ENCODE results near the gene EVC2. TPM values are rescaled to one million over a fixed set of nuclear protein-coding genes. Genes with fewer than 3 reads are reported as not detected.

Gene EVC2
- total and polyA plus RNA-seq, 2 experiments from 2014 or later, result 4.3 to 8.1 TPM

DNA sequence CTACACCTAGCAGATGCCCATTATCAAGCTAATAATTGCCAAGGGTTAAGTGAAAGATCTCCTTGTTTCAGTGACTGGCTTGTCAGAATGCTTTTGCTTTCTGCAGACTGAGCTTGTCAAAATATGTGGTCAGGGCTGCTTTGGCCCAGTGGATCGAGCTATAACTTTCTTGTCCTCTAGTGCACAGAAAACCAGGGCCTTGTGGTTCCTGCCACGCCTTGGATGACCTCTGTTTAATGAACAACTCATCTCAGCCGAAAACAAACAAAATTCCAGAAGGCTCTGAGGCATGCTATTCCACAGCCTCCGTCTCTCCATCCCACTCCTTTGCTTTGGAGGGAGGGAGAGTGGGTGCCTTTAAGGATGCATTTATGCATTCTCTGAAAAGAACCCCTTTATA is 14.0 kb upstream of the EVC2 start:
- 0 out of 2 replicates have a peak, but pooled peaks cover 10% of the 10 kb centered on the region for H3K36me3 ChIP-seq (ENCODE audit: low read depth)
- H4K20me1 ChIP-seq (ENCODE audit: insufficient read depth), result peaks cover 14% of the 10 kb centered on the region; the same call in 1 of the 2 replicates
- peaks cover 31% of the 10 kb centered on the region for H3K4me1 ChIP-seq (ENCODE audit: insufficient read depth)
- no peak overlapping the region for H3K4me3 ChIP-seq
- H3K9me3 ChIP-seq (ENCODE audit: low read depth), result no peaks in the 10 kb centered on the region
- 16 to 18% methylated on average over 4 of the region's 4 CpGs for WGBS, 2 experiments (ENCODE audit: low coverage in 1 of 2, low lambda C conversion rate in 2 of 2, missing lambda C conversion rate in 2 of 2)
- H3K79me2 ChIP-seq (ENCODE audit: insufficient read depth), result peaks cover 87% of the 10 kb centered on the region
- peak overlapping the region; percentile 25 for H3K4me2 ChIP-seq (ENCODE audit: unreplicated experiment)
- no peaks in the 10 kb centered on the region for H3K9me2 ChIP-seq (ENCODE audit: insufficient read depth)
- in situ Hi-C loops (cut with MboI), result no loop called here
- no peak for TF ChIP-seq EZH2 (IDR thresholded peaks at IDR 0.05; ENCODE audit: insufficient read depth, poor library complexity, severe bottlenecking)
- TF ChIP-seq EZH2phosphoT487 (IDR thresholded peaks at IDR 0.05; ENCODE audit: insufficient read depth, low read depth), result no peak
- H3K9ac ChIP-seq, result peak overlapping the region; percentile 48
- peaks cover 39% of the 10 kb centered on the region for H3F3A ChIP-seq (ENCODE audit: insufficient read depth)
- no peaks in the 10 kb centered on the region for H3K27me3 ChIP-seq (replicated peaks; ENCODE audit: insufficient read depth)
- H2AFZ ChIP-seq, result no peak overlapping the region
- DNase-seq, result peak; percentile 76
- peak overlapping the region; percentile 68 for H3K27ac ChIP-seq

DNA sequence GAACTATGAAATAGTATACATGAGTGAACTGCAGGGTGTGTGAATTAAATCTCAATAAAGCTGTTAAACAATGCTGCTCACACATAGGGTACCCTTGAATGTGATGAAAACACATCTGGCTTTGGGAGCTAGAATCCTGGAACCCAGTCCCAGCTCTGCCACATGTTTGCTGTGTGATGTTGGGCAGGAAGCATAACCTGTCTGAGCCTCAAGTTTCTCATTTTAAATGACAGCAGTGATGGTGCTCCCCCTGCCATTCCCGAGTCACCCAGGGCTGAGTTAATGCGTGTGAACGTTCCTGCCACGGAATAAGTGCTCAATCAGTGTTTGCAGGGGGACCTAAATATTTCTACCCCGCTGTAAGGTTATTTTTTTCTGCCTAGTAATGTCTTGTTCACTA is 13.6 kb upstream of the EVC2 start:
- whole genome bisulfite sequencing, 2 experiments (ENCODE audit: low coverage in 1 of 2, low lambda C conversion rate in 2 of 2, missing lambda C conversion rate in 2 of 2), result 84 to 87% methylated on average over 5 of the region's 5 CpGs
- Histone ChIP-seq H2AFZ (no peak overlapping the region), H4K20me1 (ENCODE audit: insufficient read depth) (peaks cover 18% of the 10 kb centered on the region; the same call in 1 of the 2 replicates), H3K4me2 (ENCODE audit: unreplicated experiment) (peak overlapping the region; percentile 25), H3K9me3 (ENCODE audit: low read depth) (no peaks in the 10 kb centered on the region), H3K27ac (peak overlapping the region; percentile 68), H3K4me3 (no peak overlapping the region), H3K79me2 (ENCODE audit: insufficient read depth) (peaks cover 91% of the 10 kb centered on the region), H3K9me2 (ENCODE audit: insufficient read depth) (no peaks in the 10 kb centered on the region), H3K4me1 (ENCODE audit: insufficient read depth) (peaks cover 31% of the 10 kb centered on the region), H3F3A (ENCODE audit: insufficient read depth) (peaks cover 39% of the 10 kb centered on the region), H3K36me3 (ENCODE audit: low read depth) (0 out of 2 replicates have a peak, but pooled peaks cover 10% of the 10 kb centered on the region), H3K9ac (peak overlapping the region; percentile 48), H3K27me3 (replicated peaks; ENCODE audit: insufficient read depth) (no peaks in the 10 kb centered on the region)
- no peak for DNase-seq
- TF ChIP-seq EZH2phosphoT487 (IDR thresholded peaks at IDR 0.05; ENCODE audit: insufficient read depth, low read depth), result no peak
- TF ChIP-seq EZH2 (IDR thresholded peaks at IDR 0.05; ENCODE audit: insufficient read depth, poor library complexity, severe bottlenecking), result no peak
- in situ Hi-C loops (cut with MboI), result no loop called here

DNA sequence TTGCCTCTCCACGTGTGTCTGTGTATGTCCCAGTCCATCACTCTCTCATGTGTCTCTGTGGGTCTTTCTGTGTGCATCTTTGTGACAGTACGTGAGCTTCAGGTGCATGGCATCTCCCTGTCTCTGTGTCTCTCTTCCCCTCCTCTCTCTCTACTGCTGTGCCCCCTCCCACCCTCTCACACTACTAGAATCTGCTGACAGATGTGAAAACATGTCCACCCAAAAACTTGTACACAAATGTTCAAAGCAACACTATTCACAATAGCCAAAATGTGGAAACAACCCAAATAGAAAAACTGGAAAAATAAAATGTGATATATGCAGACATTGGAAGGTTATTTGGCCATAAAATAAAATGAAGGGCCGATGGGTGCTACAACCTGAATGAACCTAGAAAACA is 12.6 kb upstream of the EVC2 start:
- DNase-seq, result no peak
- in situ Hi-C loops (cut with MboI), result no loop called here
- Histone ChIP-seq H3K4me3 (no peak overlapping the region), H3K9me2 (ENCODE audit: insufficient read depth) (no peaks in the 10 kb centered on the region), H3K79me2 (ENCODE audit: insufficient read depth) (peaks cover 96% of the 10 kb centered on the region), H3K36me3 (ENCODE audit: low read depth) (0 out of 2 replicates have a peak, but pooled peaks cover 10% of the 10 kb centered on the region), H4K20me1 (ENCODE audit: insufficient read depth) (peaks cover 26% of the 10 kb centered on the region; the same call in 1 of the 2 replicates), H2AFZ (no peak overlapping the region), H3K9me3 (ENCODE audit: low read depth) (no peaks in the 10 kb centered on the region), H3K27ac (no peak overlapping the region), H3K9ac (no peak overlapping the region), H3K4me1 (ENCODE audit: insufficient read depth) (peaks cover 31% of the 10 kb centered on the region), H3K27me3 (replicated peaks; ENCODE audit: insufficient read depth) (no peaks in the 10 kb centered on the region), H3F3A (ENCODE audit: insufficient read depth) (peaks cover 39% of the 10 kb centered on the region), H3K4me2 (ENCODE audit: unreplicated experiment) (no peak overlapping the region)
- 80 to 86% methylated on average over 3 of the region's 3 CpGs for WGBS, 2 experiments (ENCODE audit: low coverage in 1 of 2, low lambda C conversion rate in 2 of 2, missing lambda C conversion rate in 2 of 2)
- TF ChIP-seq EZH2 (IDR thresholded peaks at IDR 0.05; ENCODE audit: insufficient read depth, poor library complexity, severe bottlenecking), result no peak
- TF ChIP-seq EZH2phosphoT487 (IDR thresholded peaks at IDR 0.05; ENCODE audit: insufficient read depth, low read depth), result no peak

DNA sequence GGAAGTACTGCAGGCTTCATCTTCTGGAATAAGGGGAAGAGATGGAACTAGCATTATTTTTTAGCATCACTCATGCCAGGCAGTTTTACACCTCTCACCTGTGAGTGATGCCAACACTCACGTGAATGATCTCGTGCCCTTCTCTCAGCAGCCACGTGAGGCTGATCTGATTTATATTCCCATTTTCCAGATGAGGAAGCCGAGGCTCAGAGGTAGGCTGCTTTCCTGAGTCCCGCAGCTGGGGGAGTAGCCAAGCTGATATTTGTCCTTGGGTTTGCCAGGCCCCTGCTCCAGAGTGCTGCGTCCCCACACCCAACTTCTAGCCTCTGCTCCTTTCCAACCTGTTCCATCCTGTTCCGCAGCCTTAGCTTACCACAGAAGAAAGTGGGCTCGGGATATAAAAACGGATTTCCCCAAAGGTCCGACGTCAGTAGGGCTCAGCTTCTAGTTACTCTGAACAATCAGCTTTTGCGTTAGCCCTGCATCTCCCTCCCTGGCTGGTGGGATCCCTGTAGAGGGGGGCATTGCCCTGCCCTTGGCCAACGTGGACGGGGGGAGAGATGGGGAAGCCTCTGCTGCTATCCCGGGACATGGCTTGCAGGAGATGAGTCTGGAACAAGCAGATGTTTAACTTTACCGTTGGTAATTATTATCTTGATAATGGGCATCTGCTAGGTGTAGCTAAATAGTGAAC is 11.9 kb upstream of the EVC2 start:
- peaks cover 27% of the 10 kb centered on the region; the same call in 1 of the 2 replicates for H4K20me1 ChIP-seq (ENCODE audit: insufficient read depth)
- DNase-seq, result no peak
- H2AFZ ChIP-seq, result no peak overlapping the region
- H3K79me2 ChIP-seq (ENCODE audit: insufficient read depth), result peaks cover 96% of the 10 kb centered on the region
- no peaks in the 10 kb centered on the region for H3K9me2 ChIP-seq (ENCODE audit: insufficient read depth)
- H3K27ac ChIP-seq, result no peak overlapping the region
- WGBS, 2 experiments (ENCODE audit: low coverage in 1 of 2, low lambda C conversion rate in 2 of 2, missing lambda C conversion rate in 2 of 2), result 82 to 85% methylated on average over 16 of the region's 16 CpGs
- H3K27me3 ChIP-seq (replicated peaks; ENCODE audit: insufficient read depth), result no peaks in the 10 kb centered on the region
- in situ Hi-C loops (cut with MboI), result no loop called here
- TF ChIP-seq EZH2phosphoT487 (IDR thresholded peaks at IDR 0.05; ENCODE audit: insufficient read depth, low read depth) (no peak), EZH2 (IDR thresholded peaks at IDR 0.05; ENCODE audit: insufficient read depth, poor library complexity, severe bottlenecking) (no peak)
- no peak overlapping the region for H3K4me3 ChIP-seq
- no peak overlapping the region for H3K9ac ChIP-seq
- H3K9me3 ChIP-seq (ENCODE audit: low read depth), result no peaks in the 10 kb centered on the region
- H3K36me3 ChIP-seq (ENCODE audit: low read depth), result peaks cover 11% of the 10 kb centered on the region; the same call in 1 of the 2 replicates
- peaks cover 37% of the 10 kb centered on the region for H3F3A ChIP-seq (ENCODE audit: insufficient read depth)
- H3K4me1 ChIP-seq (ENCODE audit: insufficient read depth), result peaks cover 31% of the 10 kb centered on the region
- no peak overlapping the region for H3K4me2 ChIP-seq (ENCODE audit: unreplicated experiment)

Measured in GM23248 (cell line).